ENCODE results near the gene CELSR2. TPM values are rescaled to one million over a fixed set of nuclear protein-coding genes. Genes with fewer than 3 reads are reported as not detected.

CELSR2 gene
- total and polyA plus RNA-seq, 2 donors (not counting 1 experiment from before 2014, with no cell fraction given), result 0.57 to 2.7 TPM

- WGBS (ENCODE audit: insufficient coverage), result 91% methylated on average over 4 of the region's 7 CpGs
- Mint-ChIP-seq H3K9me3 (ENCODE audit: insufficient read depth) (no peaks in the 10 kb centered on the region), H3K27ac (no peak overlapping the region), H3K4me1 (peaks cover 2% of the 10 kb centered on the region), H3K27me3 (peaks cover 7% of the 10 kb centered on the region), H3K4me3 (no peak overlapping the region)
- Histone ChIP-seq H3K4me3 (ENCODE audit: control extremely low read depth in 1 of 5, extremely low read depth in 1 of 5, insufficient read depth in 1 of 5, low read depth in 2 of 5, low read length in 4 of 5) (no peak overlapping the region), H3K4me2 (replicated peaks; ENCODE audit: low read depth, low read length, poor library complexity, severe bottlenecking) (no peak overlapping the region), H3K79me2 (ENCODE audit: control insufficient read depth, insufficient read depth, low read length) (no peaks in the 10 kb centered on the region), H3K4me1 (ENCODE audit: control insufficient read depth in 2 of 2, insufficient read depth in 2 of 2, low read length in 2 of 2) (no peaks in the 10 kb centered on the region), H4K20me1 (ENCODE audit: control insufficient read depth, insufficient read depth, low read length, poor library complexity, severe bottlenecking) (no peaks in the 10 kb centered on the region), H3K9ac (ENCODE audit: low read length) (no peak overlapping the region), H3K36me3 (replicated peaks in 1 of 2; ENCODE audit: control extremely low read depth in 1 of 2, control insufficient read depth in 1 of 2, extremely low read depth in 1 of 2, insufficient read depth in 2 of 2, low read length in 1 of 2) (no peaks in the 10 kb centered on the region), H2AFZ (ENCODE audit: insufficient read depth, low read depth, low read length, poor library complexity, severe bottlenecking) (no peak overlapping the region), H3K27me3 (replicated peaks in 1 of 4; ENCODE audit: control extremely low read depth in 1 of 4, control insufficient read depth in 3 of 4, insufficient read depth in 4 of 4, low read length in 3 of 4) (no peaks in the 10 kb centered on the region), H3K9me3 (ENCODE audit: control extremely low read depth in 1 of 3, control insufficient read depth in 2 of 3, insufficient read depth in 1 of 3, low read length in 2 of 3) (no peaks in the 10 kb centered on the region), H3K27ac (ENCODE audit: low read length in 2 of 2) (no peak overlapping the region)
- no peak for TF ChIP-seq CTCF (IDR thresholded peaks at IDR 0.05)
- CTCF ChIA-PET, result interaction anchor here (0.6 kb wide), 1 partner anchor 191 kb away, joined by 4 read pairs; no protein-coding TSS in a partner anchor
- DNase-seq (no peak), ATAC-seq (ENCODE audit: low read depth) (no peak)
- POLR2A ChIA-PET, result no interaction called here
- intact Hi-C loops (cut with micrococcal nuclease), result no loop called here
These were observed 41.8 kb upstream of the CELSR2 start for GRCh38 chr1:109207467-109208103.

DNA sequence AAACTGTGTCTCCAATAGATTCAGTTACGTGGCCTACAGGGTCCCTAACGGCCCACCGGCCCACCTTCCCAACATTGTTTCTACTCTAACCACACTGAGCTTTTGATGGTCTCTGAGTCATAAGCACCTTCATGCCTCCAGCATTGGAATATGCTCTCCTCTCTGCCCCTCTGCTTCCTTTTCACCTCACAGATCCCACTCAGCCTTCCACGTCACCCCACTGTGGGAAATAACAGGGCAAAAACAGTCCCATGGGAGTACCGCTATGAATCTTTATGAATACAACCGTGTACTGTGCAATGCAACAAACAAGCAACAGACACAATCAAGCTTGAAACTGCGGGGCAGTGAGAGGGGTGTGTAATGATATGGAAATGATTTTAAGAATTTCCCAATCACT is 40.9 kb upstream of the CELSR2 start:
- DNase-seq, result no peak
- TF ChIP-seq EZH2 (IDR thresholded peaks at IDR 0.05; ENCODE audit: borderline replicate concordance, insufficient read depth, low read depth, low read length, poor library complexity, severe bottlenecking) (no peak), CTCF (IDR thresholded peaks at IDR 0.05) (no peak)
- no peaks in the 10 kb centered on the region for H3K9me3 ChIP-seq (ENCODE audit: control extremely low read depth in 1 of 3, control insufficient read depth in 2 of 3, insufficient read depth in 1 of 3, low read length in 2 of 3)
- 86% methylated on average over 3 of the region's 7 CpGs for WGBS (ENCODE audit: insufficient coverage)
- POLR2A ChIA-PET, result no interaction called here
- no peak overlapping the region for H3K27ac Mint-ChIP-seq
- H3K27me3 Mint-ChIP-seq, result peaks cover 4% of the 10 kb centered on the region
- H2AFZ ChIP-seq (ENCODE audit: insufficient read depth, low read depth, low read length, poor library complexity, severe bottlenecking), result no peak overlapping the region
- H3K27ac ChIP-seq (ENCODE audit: low read length in 2 of 2), result no peak overlapping the region
- intact Hi-C loops (cut with micrococcal nuclease), result no loop called here
- no peak overlapping the region for H3K9ac ChIP-seq (ENCODE audit: low read length)
- no peak overlapping the region for H3K4me3 ChIP-seq (ENCODE audit: control extremely low read depth in 1 of 5, extremely low read depth in 1 of 5, insufficient read depth in 1 of 5, low read depth in 2 of 5, low read length in 4 of 5)
- H4K20me1 ChIP-seq (ENCODE audit: control insufficient read depth, insufficient read depth, low read length, poor library complexity, severe bottlenecking), result no peaks in the 10 kb centered on the region
- H3K27me3 ChIP-seq (replicated peaks in 1 of 4; ENCODE audit: control extremely low read depth in 1 of 4, control insufficient read depth in 3 of 4, insufficient read depth in 4 of 4, low read length in 3 of 4), result no peaks in the 10 kb centered on the region
- H3K4me1 Mint-ChIP-seq, result peaks cover 2% of the 10 kb centered on the region
- no peaks in the 10 kb centered on the region for H3K79me2 ChIP-seq (ENCODE audit: control insufficient read depth, insufficient read depth, low read length)
- no peaks in the 10 kb centered on the region for H3K36me3 ChIP-seq (replicated peaks in 1 of 2; ENCODE audit: control extremely low read depth in 1 of 2, control insufficient read depth in 1 of 2, extremely low read depth in 1 of 2, insufficient read depth in 2 of 2, low read length in 1 of 2)
- no peak overlapping the region for H3K4me3 Mint-ChIP-seq
- CTCF ChIA-PET, result no interaction called here
- peaks cover 3% of the 10 kb centered on the region in 2 donors for H3K4me1 ChIP-seq (ENCODE audit: control insufficient read depth in 2 of 2, insufficient read depth in 2 of 2, low read length in 2 of 2)
- no peak for ATAC-seq (ENCODE audit: low read depth)
- H3K9me3 Mint-ChIP-seq (ENCODE audit: insufficient read depth), result no peaks in the 10 kb centered on the region
- H3K4me2 ChIP-seq (replicated peaks; ENCODE audit: low read depth, low read length, poor library complexity, severe bottlenecking), result no peak overlapping the region

Measured in B cell (primary cell).